IMR-90 (cell line): ENCODE measurements around the gene ALPP. TPM values are rescaled to one million over a fixed set of nuclear protein-coding genes. Genes with fewer than 3 reads are reported as not detected.

Experiments used
- ATAC-seq: fragments of 200-7000 bp; cut with Tn5 transposase; 2 replicates; pipeline ENCODE4 v1.9.1; 2020; ENCODE audit warnings: low read depth, mild to moderate bottlenecking, moderate library complexity
- BruUV-seq: library from RNA; stranded (reverse); fragments of 400-500 nt; replicated peaks from 2 replicates; lab custom pipeline; 2021; lab: Mats Ljungman, UMichigan
- CTCF ChIA-PET: fragments of 300-600 bp; formaldehyde crosslinking; extraction: SDS; loops from one replicate; lab custom pipeline; 2021; ENCODE audit warnings: antibody characterized with exemption; lab: Yijun Ruan, JAX
- POLR2A ChIA-PET: fragments of 300-600 bp; sonication (Branson Sonifier 250); formaldehyde crosslinking; loops from one replicate; lab custom pipeline; 2022; ENCODE audit warnings: antibody characterized with exemption; ENCODE audit not compliant: unreplicated experiment; lab: Charles Lee
- DNase-seq: peaks from one replicate; pipeline ENCODE4 v3.0.0; 2013
- H2AFZ ChIP-seq: replicated peaks from 2 replicates; pipeline ENCODE3; 2013; ENCODE audit warnings: low read length, mild to moderate bottlenecking; ENCODE audit not compliant: poor library complexity
- H2AK5ac ChIP-seq: 2 replicates; pipeline ENCODE4 v1.6.1; 2013; ENCODE audit warnings: low read depth, low read length, inconsistent platforms
- H2AK9ac ChIP-seq: replicated peaks from 2 replicates; pipeline ENCODE3; 2013; ENCODE audit warnings: mild to moderate bottlenecking, low read depth, low read length, moderate library complexity; ENCODE audit not compliant: poor library complexity
- H2BK120ac ChIP-seq: 2 replicates; pipeline ENCODE4 v1.6.1; 2013; ENCODE audit warnings: low read depth, low read length, inconsistent platforms
- H2BK15ac ChIP-seq: 3 replicates; pipeline ENCODE4 v1.6.1; 2013; ENCODE audit warnings: low read depth, low read length, inconsistent platforms
- H2BK20ac ChIP-seq: 2 replicates; pipeline ENCODE4 v1.6.1; 2013; ENCODE audit warnings: low read depth, mild to moderate bottlenecking, inconsistent platforms, low read length, moderate library complexity
- H2BK5ac ChIP-seq: 2 replicates; pipeline ENCODE4 v1.6.1; 2013; ENCODE audit warnings: mild to moderate bottlenecking, low read depth, low read length, inconsistent platforms; ENCODE audit not compliant: poor library complexity, severe bottlenecking
- H3K14ac ChIP-seq: replicated peaks from 2 replicates; pipeline ENCODE4 v1.6.1; 2013; ENCODE audit warnings: low read depth, low read length, inconsistent platforms
- H3K18ac ChIP-seq: 2 replicates; pipeline ENCODE4 v1.6.1; 2013; ENCODE audit warnings: low read depth, low read length, control low read depth
- H3K23ac ChIP-seq: 2 replicates; pipeline ENCODE4 v1.6.1; 2013; ENCODE audit warnings: low read depth, low read length, inconsistent platforms
- H3K27ac ChIP-seq: 2 replicates; pipeline ENCODE4 v1.5.1; 2013; ENCODE audit warnings: mild to moderate bottlenecking, control low read depth, low read length; ENCODE audit not compliant: insufficient read depth
- H3K27me3 ChIP-seq: 2 replicates; pipeline ENCODE4 v1.6.1; 2013; ENCODE audit warnings: low read length; ENCODE audit not compliant: control insufficient read depth, insufficient read depth
- H3K36me3 ChIP-seq: 2 replicates; pipeline ENCODE4 v1.6.1; 2013; ENCODE audit warnings: low read length, mixed read lengths; ENCODE audit not compliant: control insufficient read depth, insufficient read depth
- H3K4ac ChIP-seq: 2 replicates; pipeline ENCODE4 v1.6.1; 2013; ENCODE audit warnings: low read depth, low read length, inconsistent platforms
- H3K4me1 ChIP-seq: 2 replicates; pipeline ENCODE4 v1.6.1; 2013; ENCODE audit warnings: low read length, mixed read lengths; ENCODE audit not compliant: control insufficient read depth, insufficient read depth
- H3K4me2 ChIP-seq: 2 replicates; pipeline ENCODE4 v1.6.1; 2013; ENCODE audit warnings: low read depth, mild to moderate bottlenecking, control low read depth, low read length, moderate library complexity
- H3K4me3 ChIP-seq: 2 replicates; pipeline ENCODE4 v1.5.1; 2013; ENCODE audit warnings: low read depth, mild to moderate bottlenecking, control low read depth, low read length, moderate library complexity; ENCODE audit not compliant: insufficient read depth
- H3K56ac ChIP-seq: 2 replicates; pipeline ENCODE4 v1.6.1; 2013; ENCODE audit warnings: low read length, inconsistent platforms; ENCODE audit not compliant: insufficient read depth; ENCODE audit errors: extremely low read depth
- H3K79me1 ChIP-seq, 2 experiments: 2 replicates each; pipeline ENCODE4 v1.6.1; 2013; ENCODE audit warnings: low read length in 2 of 2, inconsistent platforms in 1 of 2, low read depth in 1 of 2
- H3K9ac ChIP-seq: 2 replicates; pipeline ENCODE4 v1.6.1; 2013; ENCODE audit warnings: low read depth, low read length, control low read depth
- H3K9me1 ChIP-seq: 2 replicates; pipeline ENCODE4 v1.6.1; 2013; ENCODE audit warnings: low read length, inconsistent platforms; ENCODE audit not compliant: insufficient read depth
- H3K9me3 ChIP-seq: 2 replicates; pipeline ENCODE4 v1.6.1; 2013; ENCODE audit warnings: low read length; ENCODE audit not compliant: control insufficient read depth, insufficient read depth
- H4K20me1 ChIP-seq: 2 replicates; pipeline ENCODE4 v1.6.1; 2013; ENCODE audit warnings: low read length, inconsistent platforms; ENCODE audit not compliant: insufficient read depth
- H4K5ac ChIP-seq: 2 replicates; pipeline ENCODE4 v1.6.1; 2013; ENCODE audit warnings: mild to moderate bottlenecking, low read depth, low read length, control low read depth
- H4K8ac ChIP-seq, 2 experiments: 2 replicates each; pipeline ENCODE4 v1.6.1; 2013; ENCODE audit warnings: low read depth in 2 of 2, low read length in 2 of 2, control low read depth in 1 of 2, inconsistent platforms in 1 of 2
- H4K91ac ChIP-seq: 2 replicates; pipeline ENCODE4 v1.6.1; 2013; ENCODE audit warnings: low read depth, low read length, inconsistent platforms; ENCODE audit not compliant: insufficient read depth
- CHD1 ChIP-seq: IDR thresholded peaks from 2 replicates; pipeline ENCODE4 v1.6.1; 2012; ENCODE audit warnings: low read depth, low read length, improper control_type of control experiment
- CTCF ChIP-seq: conservative IDR thresholded peaks from 2 replicates; pipeline ENCODE4 v1.5.1; 2012; ENCODE audit warnings: mild to moderate bottlenecking, low read depth, low read length, improper control_type of control experiment
- MAFK ChIP-seq: IDR thresholded peaks from 2 replicates; pipeline ENCODE4 v1.6.1; 2012; ENCODE audit warnings: low read depth, low read length, improper control_type of control experiment
- MAZ ChIP-seq: IDR thresholded peaks from 2 replicates; pipeline ENCODE4 v1.6.1; 2012; ENCODE audit warnings: low read depth, mild to moderate bottlenecking, low read length, improper control_type of control experiment, moderate library complexity, borderline replicate concordance
- NFE2L2 ChIP-seq: fragments of 150-350 bp; IDR thresholded peaks from 2 replicates; pipeline ENCODE4 v1.6.1; 2016; ENCODE audit warnings: low read depth, mild to moderate bottlenecking, low read length
- POLR2A ChIP-seq: IDR thresholded peaks from 2 replicates; pipeline ENCODE4 v1.6.1; 2012; ENCODE audit warnings: mild to moderate bottlenecking, low read depth, low read length
- RAD21 ChIP-seq: IDR thresholded peaks from 2 replicates; pipeline ENCODE4 v1.6.1; 2012; ENCODE audit warnings: low read length, improper control_type of control experiment
- RCOR1 ChIP-seq: IDR thresholded peaks from 2 replicates; pipeline ENCODE4 v1.6.1; 2012; ENCODE audit warnings: mild to moderate bottlenecking, low read length, improper control_type of control experiment; ENCODE audit not compliant: insufficient replicate concordance
- SMC3 ChIP-seq: fragments of 150-350 bp; IDR thresholded peaks from 2 replicates; pipeline ENCODE4 v1.6.1; 2016; ENCODE audit warnings: low read depth, mild to moderate bottlenecking, antibody characterized with exemption, low read length, moderate library complexity
- WGBS, 2 experiments: methylation state at CpG; one replicate each; pipeline versions ENCODE4 v1.1.5 to v1.1.7; 2013; ENCODE audit warnings: missing lambda C conversion rate in 2 of 2; ENCODE audit not compliant: insufficient read length in 1 of 2; ENCODE audit errors: extremely low coverage in 2 of 2; 5-methylcytosine and 5-hydroxymethylcytosine counted together
- dilution Hi-C: fragments of 300-500 bp; cut with HindIII; formaldehyde crosslinking; loops from one replicate; pipeline ENCODE4 v1.14.3; 2018; ENCODE audit warnings: low sequenced_read_pairs; ENCODE audit not compliant: unreplicated experiment
- in situ Hi-C: fragments of 300-500 bp; cut with MboI; formaldehyde crosslinking; loops from 3 replicates; pipeline ENCODE4 v1.14.3; 2019; ENCODE audit warnings: low sequenced_read_pairs, inconsistent platforms, mixed read lengths
- intact Hi-C: fragments of 100-400 bp; cut with micrococcal nuclease; formaldehyde crosslinking; loops from 2 replicates; pipeline ENCODE4 v1.10.0; 2022
- polyA plus RNA-seq, 3 experiments: library from polyadenylated mRNA; depleted of rRNA; stranded (reverse); fragments of >200 nt; gene quantifications; 2 replicates each; pipeline ENCODE4 v1.2.3, GENCODE V29; 2012; ENCODE audit warnings: low replicate concordance in 1 of 3
- total RNA-seq: library from RNA; depleted of rRNA; stranded (reverse); fragments of >200 nt; gene quantifications from 2 replicates; pipeline ENCODE4 v1.2.3, GENCODE V29; 2012
- TF ChIP-seq, protein P1 (sequence below): fragments of 150-350 bp; IDR thresholded peaks from 2 replicates; pipeline ENCODE4 v1.6.1; 2016; ENCODE audit warnings: low read depth, mild to moderate bottlenecking, low read length, moderate library complexity, borderline replicate concordance

The ALPP gene
- total and polyA plus RNA-seq, 2 of the 4 experiments (the other 2 are of a cell fraction), result not detected

DNA sequence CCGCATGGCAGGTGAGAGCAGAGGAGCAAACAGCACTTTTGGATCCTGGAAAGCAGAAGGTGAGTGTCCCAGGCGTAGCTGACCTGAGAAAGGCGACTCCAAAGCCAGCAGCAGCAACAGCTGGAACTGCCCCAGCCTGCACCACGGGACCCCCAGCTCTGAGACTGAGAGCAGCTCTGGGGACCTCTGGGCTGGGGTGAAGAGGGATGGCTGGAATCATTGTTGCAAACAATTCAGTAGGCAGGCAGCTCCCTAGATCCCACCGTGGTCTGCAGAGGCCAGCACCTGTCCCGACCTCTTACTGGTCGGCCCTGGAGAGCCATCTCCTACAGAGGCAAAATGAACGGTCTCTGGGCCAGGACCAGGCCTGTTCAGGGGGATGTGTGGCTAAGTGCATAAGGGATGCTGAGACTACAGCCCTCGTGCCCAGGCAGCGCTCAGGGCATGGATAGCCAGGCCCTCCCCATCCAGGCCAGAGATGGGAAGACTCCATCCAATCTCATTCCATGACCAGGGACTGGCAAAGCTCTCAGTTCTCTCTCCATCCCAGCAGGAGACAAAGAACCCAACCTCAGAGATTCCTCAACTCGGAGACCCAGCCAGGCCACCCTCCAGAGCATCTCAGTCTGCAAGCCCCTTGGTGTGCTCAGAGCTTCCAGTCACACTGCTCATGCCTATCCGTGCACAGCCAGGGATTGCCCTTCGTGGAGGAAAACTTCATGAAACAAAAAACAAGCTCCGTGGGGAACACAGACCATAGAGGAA lies 38.2 kb upstream of the ALPP start:
- no peak overlapping the region for H2BK20ac ChIP-seq
- no peak overlapping the region for H3K23ac ChIP-seq
- H4K5ac ChIP-seq, result no peak overlapping the region
- H3K79me1 ChIP-seq, result no peaks in the 10 kb centered on the region
- H4K8ac ChIP-seq, result no peak overlapping the region
- H3K56ac ChIP-seq, result no peak overlapping the region
- H3K9me1 ChIP-seq, result no peaks in the 10 kb centered on the region
- H3K4me2 ChIP-seq, result no peak overlapping the region
- no peak overlapping the region for H3K27ac ChIP-seq
- H4K91ac ChIP-seq, result no peak overlapping the region
- intact Hi-C loops, result no loop called here
- dilution Hi-C loops, result no loop called here
- no peak overlapping the region for H3K4me3 ChIP-seq
- BruUV-seq, result no TSS peak
- WGBS, 2 experiments, result 81% methylated on average over 6 of the region's 14 CpGs; no CpG with 5 or more reads in 1 of the 2 experiments
- no peak overlapping the region for H3K18ac ChIP-seq
- no peaks in the 10 kb centered on the region for H3K9me3 ChIP-seq
- no peak for DNase-seq
- H3K4ac ChIP-seq, result no peak overlapping the region
- H3K27me3 ChIP-seq, result peaks cover 2% of the 10 kb centered on the region; the same call in 1 of the 2 replicates
- H2AFZ ChIP-seq, result no peak overlapping the region
- no peaks in the 10 kb centered on the region for H3K36me3 ChIP-seq
- no peak overlapping the region for H2AK5ac ChIP-seq
- no peak overlapping the region for H2BK5ac ChIP-seq
- H3K14ac ChIP-seq, result no peak overlapping the region
- no peak overlapping the region for H3K9ac ChIP-seq
- in situ Hi-C loops, result no loop called here
- no peak overlapping the region for H2BK120ac ChIP-seq
- H2BK15ac ChIP-seq, result no peak overlapping the region
- ATAC-seq, result no peak
- H4K20me1 ChIP-seq, result no peaks in the 10 kb centered on the region
- no peak overlapping the region for H2AK9ac ChIP-seq
- no peak for TF ChIP-seq RAD21
- no peak for TF ChIP-seq CHD1
- no peak for TF ChIP-seq NFE2L2
- no peak for TF ChIP-seq POLR2A
- TF ChIP-seq CTCF, result no peak
- no peak for TF ChIP-seq RCOR1
- TF ChIP-seq, protein P1, sequence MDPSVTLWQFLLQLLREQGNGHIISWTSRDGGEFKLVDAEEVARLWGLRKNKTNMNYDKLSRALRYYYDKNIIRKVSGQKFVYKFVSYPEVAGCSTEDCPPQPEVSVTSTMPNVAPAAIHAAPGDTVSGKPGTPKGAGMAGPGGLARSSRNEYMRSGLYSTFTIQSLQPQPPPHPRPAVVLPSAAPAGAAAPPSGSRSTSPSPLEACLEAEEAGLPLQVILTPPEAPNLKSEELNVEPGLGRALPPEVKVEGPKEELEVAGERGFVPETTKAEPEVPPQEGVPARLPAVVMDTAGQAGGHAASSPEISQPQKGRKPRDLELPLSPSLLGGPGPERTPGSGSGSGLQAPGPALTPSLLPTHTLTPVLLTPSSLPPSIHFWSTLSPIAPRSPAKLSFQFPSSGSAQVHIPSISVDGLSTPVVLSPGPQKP, result no peak
- no peak for TF ChIP-seq MAFK
- TF ChIP-seq MAZ, result no peak
- TF ChIP-seq SMC3, result no peak
- no peaks in the 10 kb centered on the region for H3K4me1 ChIP-seq
- POLR2A ChIA-PET, result no interaction called here
- CTCF ChIA-PET, result no interaction called here
